ENCODE data around the gene KIAA1755.

Gene KIAA1755

GRCh38 chr20:38238829-38239228 is 21.7 kb downstream of the KIAA1755 start:
- DNase-seq = no peak

GRCh38 chr20:38237381-38237780 is 23.2 kb downstream of the KIAA1755 start:
- DNase-seq = no peak

- DNase-seq = no peak
Observed at GRCh38 chr20:38231531-38232121, 28.9 kb downstream of the KIAA1755 start.

GRCh38 chr20:38230957-38231526 is 29.5 kb downstream of the KIAA1755 start:
- no peak for DNase-seq

- no peak for DNase-seq
Observed at GRCh38 chr20:38230253-38230551, 30.3 kb downstream of the KIAA1755 start.

GRCh38 chr20:38229376-38230252 is 30.9 kb downstream of the KIAA1755 start:
- no peak for DNase-seq

GRCh38 chr20:38228436-38228835 is 32.1 kb downstream of the KIAA1755 start:
- no peak for DNase-seq

GRCh38 chr20:38227420-38228360 is 32.8 kb downstream of the KIAA1755 start:
- no peak for DNase-seq

- DNase-seq = no peak
Observed at GRCh38 chr20:38226553-38226952, 34.0 kb downstream of the KIAA1755 start.

- DNase-seq = no peak
Observed at GRCh38 chr20:38225900-38226263, 34.7 kb downstream of the KIAA1755 start.

GRCh38 chr20:38225240-38225899 is 35.2 kb downstream of the KIAA1755 start:
- no peak for DNase-seq

GRCh38 chr20:38224531-38224930 is 36.0 kb downstream of the KIAA1755 start:
- DNase-seq = no peak

GRCh38 chr20:38223743-38224100 is 36.8 kb downstream of the KIAA1755 start:
- no peak for DNase-seq

GRCh38 chr20:38222923-38223742 is 37.4 kb downstream of the KIAA1755 start:
- no peak for DNase-seq

GRCh38 chr20:38222231-38222922 is 38.2 kb downstream of the KIAA1755 start:
- DNase-seq = peak; percentile 51

GRCh38 chr20:38221119-38221589 is 39.4 kb downstream of the KIAA1755 start:
- DNase-seq = peak; percentile 75

- DNase-seq = no peak
Observed at GRCh38 chr20:38220587-38221118, 39.9 kb downstream of the KIAA1755 start.

GRCh38 chr20:38219006-38219950 is 41.3 kb downstream of the KIAA1755 start:
- DNase-seq = no peak

- no peak for DNase-seq
Observed at GRCh38 chr20:38218566-38218885, 42.0 kb downstream of the KIAA1755 start.

Data from activated T-cell treated with anti-CD3 and anti-CD28 coated beads, Interleukin-2, amount 50 U/mL, for 1 hour (primary cell).